GM19099 (cell line): Measurements from ENCODE around the gene FOXO4.

Source experiments
- POLR2A ChIP-seq: IDR thresholded peaks from 3 replicates; pipeline ENCODE4 v1.6.1; 2011; ENCODE audit warnings: low read depth; ENCODE audit not compliant: insufficient read length; ENCODE audit errors: extremely low read depth

FOXO4 gene

DNA sequence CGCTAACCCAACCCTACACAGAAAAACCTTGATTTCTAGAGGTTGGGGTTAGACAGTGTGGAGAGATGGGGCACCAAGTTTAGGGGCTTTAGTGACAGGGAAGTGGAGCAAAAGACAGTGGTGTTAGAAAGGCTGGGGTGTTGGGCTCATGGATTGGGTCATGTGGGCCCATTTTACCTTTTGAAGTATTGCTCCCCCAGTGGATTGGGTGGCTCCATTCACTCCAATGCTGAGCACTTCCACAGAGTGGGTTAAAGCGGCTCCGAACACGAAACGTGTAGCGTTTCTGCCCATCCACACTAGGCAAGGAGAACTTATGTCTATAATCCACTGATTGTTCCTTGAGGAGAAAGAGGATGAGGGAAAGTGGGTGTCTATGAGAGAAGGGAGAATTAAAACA is 13.4 kb downstream of the FOXO4 start:
- TF ChIP-seq POLR2A, result no peak

GRCh38 chrX:71111141-71111843 is 15.6 kb downstream of the FOXO4 start, which contains the start of gene IL2RG:
IL2RG (minus strand) TSS chrX:71111577; CDS start chrX:71111539, 38 bp downstream.
- TF ChIP-seq POLR2A, result peak; percentile 85

DNA sequence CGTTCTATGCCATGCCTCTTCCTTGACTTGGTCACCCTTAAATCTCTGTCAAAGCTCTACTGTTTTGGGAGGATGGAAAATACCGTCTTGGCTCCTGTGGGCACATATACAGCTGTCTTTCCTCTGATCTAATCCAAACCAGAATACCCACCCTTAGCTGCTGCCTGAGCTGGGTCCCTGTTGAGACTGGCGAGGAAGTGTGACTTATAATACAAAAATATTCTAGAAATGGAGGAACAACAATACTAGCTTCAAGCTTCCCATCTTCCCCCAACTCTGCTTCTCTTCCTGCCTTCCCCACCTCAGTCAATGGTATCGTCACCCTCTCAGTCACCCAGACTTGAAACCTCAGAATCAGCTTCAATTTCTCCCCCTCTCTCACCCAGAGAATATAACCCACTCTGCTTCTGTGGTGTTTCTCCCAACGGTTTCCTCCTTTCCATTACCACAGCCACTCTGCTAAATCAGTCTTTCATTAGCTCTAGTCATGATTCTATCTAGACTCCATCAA is 16.3 kb downstream of the FOXO4 start:
- peak; percentile 11 for TF ChIP-seq POLR2A

DNA sequence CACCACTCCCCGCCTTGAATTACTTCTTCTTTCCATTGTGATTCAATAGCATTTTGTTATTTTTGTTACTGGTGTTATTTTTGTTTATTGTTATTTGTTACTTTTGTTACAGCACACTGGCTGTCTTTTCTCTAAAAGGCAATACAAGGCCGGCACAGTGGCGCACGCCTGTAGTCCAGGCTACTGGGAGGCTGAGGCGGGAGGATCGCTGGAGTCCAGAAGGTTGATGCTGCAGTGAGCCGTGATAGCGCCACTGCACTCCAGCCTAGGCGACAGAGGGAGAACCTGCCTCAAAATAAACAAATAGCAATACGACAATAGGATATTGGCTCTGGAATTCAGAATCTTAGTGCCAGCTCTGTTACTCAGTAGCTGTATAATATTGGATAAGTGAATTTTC is 21.7 kb downstream of the FOXO4 start:
- TF ChIP-seq POLR2A, result no peak

GRCh38 chrX:71118032-71118984 is 22.7 kb downstream of the FOXO4 start, which contains the start of gene MED12:
MED12 (plus strand) TSS chrX:71118596; CDS start chrX:71118755, 159 bp downstream.
- peak; percentile 67 for TF ChIP-seq POLR2A

GRCh38 chrX:71118985-71119535 is 23.4 kb downstream of the FOXO4 start:
- TF ChIP-seq POLR2A, result no peak

DNA sequence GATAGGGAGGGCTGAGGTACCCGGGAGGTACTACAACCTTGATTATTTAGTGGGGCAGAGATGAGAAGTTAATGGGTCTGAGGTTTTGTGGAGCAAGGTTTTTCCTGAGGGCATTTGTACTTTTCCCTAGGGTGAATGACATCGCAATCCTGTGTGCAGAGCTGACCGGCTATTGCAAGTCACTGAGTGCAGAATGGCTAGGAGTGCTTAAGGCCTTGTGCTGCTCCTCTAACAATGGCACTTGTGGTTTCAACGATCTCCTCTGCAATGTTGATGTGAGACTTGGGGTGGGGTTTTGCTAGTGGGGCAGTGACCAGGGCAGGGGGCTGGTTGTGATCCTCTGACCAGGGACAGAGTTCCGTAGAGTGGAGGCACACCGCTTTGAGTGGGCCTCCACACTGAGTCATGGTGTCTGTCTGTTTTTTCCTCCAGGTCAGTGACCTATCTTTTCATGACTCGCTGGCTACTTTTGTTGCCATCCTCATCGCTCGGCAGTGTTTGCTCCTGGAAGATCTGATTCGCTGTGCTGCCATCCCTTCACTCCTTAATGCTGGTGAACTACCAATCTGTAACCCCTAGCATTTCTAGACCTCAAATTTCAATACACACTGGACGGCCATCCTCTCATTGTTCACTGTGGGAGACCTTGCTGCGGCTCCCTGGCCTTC is 32.6 kb downstream of the FOXO4 start:
- TF ChIP-seq POLR2A, result no peak

- TF ChIP-seq POLR2A, result no peak
Observed at GRCh38 chrX:71128915-71129765, 33.5 kb downstream of the FOXO4 start.

DNA sequence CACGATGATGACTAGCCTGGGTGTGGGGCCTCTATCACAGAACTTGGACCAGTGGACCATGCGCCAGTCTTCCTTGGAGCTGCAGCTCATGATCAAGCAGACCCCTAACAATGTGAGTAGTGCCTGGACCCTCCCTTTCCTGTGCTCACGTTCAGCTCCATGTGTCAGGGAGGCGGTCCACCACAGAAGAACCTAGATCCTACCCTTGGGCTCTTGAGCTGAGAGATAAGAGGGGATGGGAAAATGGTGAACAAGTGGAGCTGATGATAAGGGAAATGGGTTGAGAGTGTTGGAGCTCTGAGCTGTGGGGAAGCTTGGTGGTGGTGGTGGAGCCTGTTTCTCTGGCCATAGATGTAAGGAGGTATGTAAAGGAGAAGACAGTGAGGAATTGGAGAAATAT is 35.9 kb downstream of the FOXO4 start:
- no peak for TF ChIP-seq POLR2A

DNA sequence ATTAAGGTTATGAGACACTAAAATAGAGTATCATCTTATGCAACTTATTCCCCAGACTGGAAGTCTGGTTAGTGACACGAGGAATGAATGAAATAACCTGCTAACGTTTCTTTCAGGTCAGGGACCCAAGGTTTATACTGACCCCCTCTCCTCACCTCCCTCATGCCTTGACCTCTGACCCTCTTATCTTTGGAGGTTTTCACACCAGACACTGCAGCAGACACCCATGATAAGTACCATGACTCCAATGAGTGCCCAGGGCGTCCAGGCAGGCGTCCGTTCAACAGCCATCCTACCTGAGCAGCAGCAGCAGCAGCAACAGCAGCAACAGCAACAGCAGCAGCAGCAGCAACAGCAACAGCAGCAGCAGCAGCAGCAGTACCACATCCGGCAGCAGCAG is 44.8 kb downstream of the FOXO4 start:
- no peak for TF ChIP-seq POLR2A

DNA sequence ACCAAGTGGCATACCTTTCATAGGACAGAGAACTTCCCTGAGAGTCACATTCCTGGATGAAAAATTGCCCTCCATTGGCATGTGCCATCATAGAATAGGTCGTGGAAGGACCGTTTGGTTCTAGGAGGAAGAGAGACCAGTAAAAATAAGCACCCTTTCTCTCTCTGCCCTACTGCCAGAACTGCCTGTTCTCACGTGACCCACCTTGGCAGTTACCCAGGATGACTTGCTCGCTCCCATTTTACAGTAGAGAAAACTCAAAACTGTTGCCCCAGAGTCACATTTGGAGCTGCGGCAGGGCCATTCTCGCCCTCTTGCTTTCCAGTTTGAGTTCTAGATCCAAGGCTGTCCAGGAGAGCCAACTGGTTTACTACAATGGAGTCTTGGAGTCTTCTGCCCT is 47.9 kb downstream of the FOXO4 start:
- no peak for TF ChIP-seq POLR2A

DNA sequence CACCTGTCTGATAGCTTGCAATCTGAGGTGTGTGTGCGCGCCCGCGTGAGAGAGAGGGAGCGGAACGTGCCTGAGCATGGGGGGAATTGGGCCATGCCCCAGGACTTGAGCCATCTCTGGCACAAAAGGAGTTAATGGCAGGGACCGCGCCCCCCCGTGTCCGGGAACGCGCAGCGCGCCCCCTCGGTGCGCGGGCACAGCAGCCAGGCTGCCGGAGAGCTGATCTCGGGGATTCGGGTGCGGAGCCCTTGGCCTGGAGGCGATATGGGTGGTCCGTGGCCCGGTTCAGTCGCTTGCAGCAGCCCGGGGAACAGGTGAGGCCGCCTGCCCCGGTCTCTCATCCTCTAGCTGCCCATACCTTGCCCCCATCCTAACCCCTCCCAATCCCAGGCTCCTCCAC is 49.0 kb downstream of the FOXO4 start, which contains the start of gene NLGN3:
Gene NLGN3, plus strand, starts transcription at position 191 of the 400 bp plus-strand sequence. CDS start 2,909 bp downstream, outside the sequence.
- no peak for TF ChIP-seq POLR2A

DNA sequence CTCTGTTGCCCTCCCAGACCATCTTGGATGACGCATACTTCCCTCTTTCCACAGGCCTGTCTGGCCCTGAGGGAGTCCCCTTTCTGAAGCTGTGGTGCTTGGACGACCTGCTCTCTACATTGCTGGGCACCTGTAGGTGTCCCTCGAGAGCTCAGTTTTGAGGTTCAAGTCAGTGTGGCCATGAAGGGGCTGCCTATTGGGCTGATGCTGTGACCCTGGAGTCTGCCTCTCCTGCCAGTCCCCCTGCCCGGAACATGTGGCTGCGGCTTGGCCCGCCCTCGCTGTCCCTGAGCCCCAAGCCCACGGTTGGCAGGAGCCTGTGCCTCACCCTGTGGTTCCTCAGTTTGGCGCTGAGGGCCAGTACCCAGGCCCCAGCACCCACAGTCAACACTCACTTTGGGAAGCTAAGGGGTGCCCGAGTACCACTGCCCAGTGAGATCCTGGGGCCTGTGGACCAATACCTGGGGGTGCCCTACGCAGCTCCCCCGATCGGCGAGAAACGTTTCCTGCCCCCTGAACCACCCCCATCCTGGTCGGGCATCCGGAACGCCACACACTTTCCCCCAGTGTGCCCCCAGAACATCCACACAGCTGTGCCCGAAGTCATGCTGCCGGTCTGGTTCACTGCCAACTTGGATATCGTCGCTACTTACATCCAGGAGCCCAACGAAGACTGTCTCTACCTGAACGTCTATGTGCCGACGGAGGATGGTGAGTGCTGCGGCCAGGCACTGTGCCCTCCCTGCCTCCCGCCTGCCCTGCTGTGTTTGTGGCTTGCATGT is 52.0 kb downstream of the FOXO4 start:
- TF ChIP-seq POLR2A, result no peak
